Renal cortex interstitium (tissue), 11 donors: ENCODE results near the gene RPL9. TPM values are rescaled to one million over a fixed set of nuclear protein-coding genes. Genes with fewer than 3 reads are reported as not detected.
"Not testable (repeated sequence)": the region's sequence is repeated elsewhere in the genome, so short reads cannot be mapped to it uniquely, and the experiment has no call there.

Experiments used
- DNase-seq, 11 donors: peaks; one replicate each; pipeline ENCODE4 v3.0.0-alpha.2; 2013; ENCODE audit warnings: low read depth in 9 of 11, low spot score in 4 of 11; ENCODE audit errors: extremely low read depth in 1 of 11
- polyA plus RNA-seq, 3 donors: library from polyadenylated mRNA; unstranded; fragments of 120-200 nt; gene quantifications; one replicate each; pipeline ENCODE4 v1.2.1, GENCODE V29; 2013; ENCODE audit not compliant: insufficient read length in 3 of 3

The RPL9 gene
- polyA plus RNA-seq, 3 donors = 1,209 to 1,790 (median 1,492) TPM

GRCh38 chr4:39484582-39485272 lies 26.0 kb upstream of the RPL9 start:
- DNase-seq = no peak

- DNase-seq = no peak
These were observed 22.4 kb upstream of the RPL9 start for GRCh38 chr4:39480902-39481695.

- DNase-seq = no peak
These were observed 21.5 kb upstream of the RPL9 start for GRCh38 chr4:39480251-39480650.

- DNase-seq = no peak
These were observed 17.6 kb upstream of the RPL9 start for GRCh38 chr4:39476187-39476895.

GRCh38 chr4:39472396-39472795 lies 13.7 kb upstream of the RPL9 start:
- DNase-seq = no peak

GRCh38 chr4:39470402-39470801 lies 11.7 kb upstream of the RPL9 start:
- no peak for DNase-seq

GRCh38 chr4:39469429-39470077 lies 10.8 kb upstream of the RPL9 start:
- peak in 9 of 11 donors; percentile 36 to 81 (median 63) for DNase-seq

- DNase-seq = no peak
These were observed 8.7 kb upstream of the RPL9 start for GRCh38 chr4:39467464-39467863.

- no peak for DNase-seq
These were observed 8.0 kb upstream of the RPL9 start for GRCh38 chr4:39466747-39467146.

- DNase-seq = no peak
These were observed 6.3 kb upstream of the RPL9 start for GRCh38 chr4:39464886-39465501.

- not testable (repeated sequence) for DNase-seq
These were observed 589 bp downstream of the RPL9 start for GRCh38 chr4:39458161-39458504.

GRCh38 chr4:39456946-39457763 lies 1.6 kb downstream of the RPL9 start:
- DNase-seq = no peak

GRCh38 chr4:39455486-39455885 lies 3.2 kb downstream of the RPL9 start:
- DNase-seq = no peak

GRCh38 chr4:39453738-39454137 lies 5.0 kb downstream of the RPL9 start:
- no peak for DNase-seq

- DNase-seq = no peak
These were observed 5.7 kb downstream of the RPL9 start for GRCh38 chr4:39452860-39453587.

- DNase-seq = no peak
These were observed 6.4 kb downstream of the RPL9 start for GRCh38 chr4:39452153-39452859.

- no peak for DNase-seq
These were observed 7.2 kb downstream of the RPL9 start for GRCh38 chr4:39451423-39452023.
